HepG2 (cell line): ENCODE results near the gene CAVIN1. TPM values are rescaled to one million over a fixed set of nuclear protein-coding genes. Genes with fewer than 3 reads are reported as not detected.

ENCODE experiments used
- BCLAF1 ChIP-seq: fragments of 450-650 bp; IDR thresholded peaks from 2 replicates; pipeline ENCODE4 v1.6.1; 2017; ENCODE audit warnings: mild to moderate bottlenecking
- BORCS8-MEF2B ChIP-seq: sonication (generic); formaldehyde crosslinking; IDR thresholded peaks from 2 replicates; pipeline ENCODE4 v1.8.0; 2022; ENCODE audit warnings: mild to moderate bottlenecking, missing genetic modification reagents
- ETV6 ChIP-seq: sonication (generic); formaldehyde crosslinking; conservative IDR thresholded peaks from 2 replicates; pipeline ENCODE4 v1.4.0; 2020; ENCODE audit warnings: missing genetic modification reagents
- FOXK1 ChIP-seq: sonication (generic); formaldehyde crosslinking; IDR thresholded peaks from 2 replicates; pipeline ENCODE4 v1.4.0; 2020; ENCODE audit warnings: low read depth, missing genetic modification reagents, borderline replicate concordance
- HBP1 ChIP-seq: IDR thresholded peaks from 2 replicates; pipeline ENCODE4 v1.6.1; 2016; ENCODE audit warnings: low read depth, control low read depth
- HINFP ChIP-seq: sonication (generic); formaldehyde crosslinking; IDR thresholded peaks from 2 replicates; pipeline ENCODE4 v1.4.0; 2020; ENCODE audit warnings: low read depth, mild to moderate bottlenecking, missing genetic modification reagents
- KLF12 ChIP-seq: sonication (generic); formaldehyde crosslinking; IDR thresholded peaks from 2 replicates; pipeline ENCODE4 v1.4.0; 2020; ENCODE audit warnings: missing genetic modification reagents, borderline replicate concordance
- KLF15 ChIP-seq: sonication (generic); formaldehyde crosslinking; IDR thresholded peaks from 2 replicates; pipeline ENCODE4 v1.8.1; 2023; ENCODE audit warnings: borderline replicate concordance, mild to moderate bottlenecking, inconsistent platforms, missing genetic modification reagents, mixed read lengths
- MATR3 ChIP-seq: sonication (generic); formaldehyde crosslinking; IDR thresholded peaks from 2 replicates; pipeline ENCODE4 v1.4.0; 2020; ENCODE audit warnings: missing genetic modification reagents
- MYNN ChIP-seq: sonication (generic); formaldehyde crosslinking; IDR thresholded peaks from 2 replicates; pipeline ENCODE4 v1.4.0; 2020; ENCODE audit warnings: mild to moderate bottlenecking, low read depth, missing genetic modification reagents
- NFE2L2 ChIP-seq: fragments of 150-350 bp; IDR thresholded peaks from 2 replicates; pipeline ENCODE4 v1.6.1; 2014; ENCODE audit warnings: low read length
- PHF20 ChIP-seq: sonication (generic); formaldehyde crosslinking; IDR thresholded peaks from 2 replicates; pipeline ENCODE4 v1.5.0; 2020; ENCODE audit warnings: mild to moderate bottlenecking, missing genetic modification reagents
- RAD51 ChIP-seq: fragments of 450-650 bp; IDR thresholded peaks from 2 replicates; pipeline ENCODE4 v1.6.1; 2016; ENCODE audit warnings: borderline replicate concordance
- RBM22 ChIP-seq: fragments of 200-400 bp; formaldehyde crosslinking; optimal IDR thresholded peaks from 2 replicates; pipeline ENCODE3; 2017; ENCODE audit warnings: mild to moderate bottlenecking, low read length, moderate library complexity
- SAFB2 ChIP-seq: sonication (generic); formaldehyde crosslinking; IDR thresholded peaks from 2 replicates; pipeline ENCODE4 v1.5.1; 2020; ENCODE audit warnings: missing genetic modification reagents, low read depth, mild to moderate bottlenecking, borderline replicate concordance
- SMAD9 ChIP-seq: sonication (generic); formaldehyde crosslinking; IDR thresholded peaks from 2 replicates; pipeline ENCODE4 v1.5.1; 2020; ENCODE audit warnings: mild to moderate bottlenecking, missing genetic modification reagents
- SRF ChIP-seq: IDR thresholded peaks from 2 replicates; pipeline ENCODE4 v1.6.1; 2011; ENCODE audit warnings: mild to moderate bottlenecking, low read depth, low read length, moderate library complexity
- STAG1 ChIP-seq: sonication (generic); formaldehyde crosslinking; IDR thresholded peaks from 2 replicates; pipeline ENCODE4 v1.4.0; 2020; ENCODE audit warnings: missing genetic modification reagents
- SYNCRIP ChIP-seq: fragments of 200-400 bp; formaldehyde crosslinking; IDR thresholded peaks from 2 replicates; pipeline ENCODE4 v1.6.1; 2018; ENCODE audit warnings: mild to moderate bottlenecking, low read depth, low read length; ENCODE audit not compliant: insufficient read depth
- ZNF431 ChIP-seq: sonication (generic); formaldehyde crosslinking; IDR thresholded peaks from 2 replicates; pipeline ENCODE4 v1.9.0; 2022; ENCODE audit warnings: missing genetic modification reagents, low read depth, mild to moderate bottlenecking, borderline replicate concordance
- ZNF512 ChIP-seq: sonication (generic); formaldehyde crosslinking; IDR thresholded peaks from 2 replicates; pipeline ENCODE4 v1.4.0; 2020; ENCODE audit warnings: mild to moderate bottlenecking, missing genetic modification reagents
- ZNF746 ChIP-seq: sonication (generic); formaldehyde crosslinking; IDR thresholded peaks from 2 replicates; pipeline ENCODE4 v1.8.0; 2022; ENCODE audit warnings: mild to moderate bottlenecking, missing genetic modification reagents
- ZZZ3 ChIP-seq: sonication (generic); formaldehyde crosslinking; IDR thresholded peaks from 2 replicates; pipeline ENCODE4 v1.4.0; 2020; ENCODE audit warnings: missing genetic modification reagents, mild to moderate bottlenecking, borderline replicate concordance
- polyA plus RNA-seq, 8 experiments: library from polyadenylated mRNA; depleted of rRNA in 3 of 8; stranded (reverse) in 7 of 8; unstranded in 1 of 8; fragments of >200 nt; fragmentation: Illumina TruSeq in 4 of 8; extraction: Trizol in 4 of 8; gene quantifications; 2 replicates each; pipeline versions ENCODE4 v1.2.1 to v1.2.3, GENCODE V29; 2011 to 2016; ENCODE audit warnings: low read depth in 4 of 8, missing spikeins in 1 of 8, mixed read lengths in 1 of 8; ENCODE audit not compliant: insufficient read depth in 1 of 8
- total RNA-seq, 5 experiments: library from RNA; depleted of rRNA; stranded (reverse); fragments of >200 nt; fragmentation: Illumina TruSeq; extraction: Trizol; gene quantifications; 2 replicates each; pipeline ENCODE4 v1.2.3, GENCODE V29; 2016; ENCODE audit warnings: low read depth in 1 of 5

The CAVIN1 gene
- total and polyA plus RNA-seq, 2 of the 13 experiments (the other 11 are each of a cell fraction or from before 2014, with no cell fraction given): 15.9 to 25.5 TPM

- no peak for TF ChIP-seq NFE2L2
- TF ChIP-seq BCLAF1: no peak
- peak; percentile 97 for TF ChIP-seq ZNF746 (CRISPR knock-in tag)
- TF ChIP-seq MYNN (CRISPR knock-in tag): peak; percentile 97; the same call in 1 of the 2 replicates
- TF ChIP-seq SMAD9 (CRISPR knock-in tag): peak; percentile 98
- TF ChIP-seq HBP1 (CRISPR knock-in tag): peak; percentile 98
- peak; percentile 96 for TF ChIP-seq ETV6
- peak; percentile 94; the same call in 1 of the 2 replicates for TF ChIP-seq KLF15
- peak; percentile 84; the same call in 1 of the 2 replicates for TF ChIP-seq ZZZ3 (CRISPR knock-in tag)
- peak; percentile 98; the same call in 1 of the 2 replicates for TF ChIP-seq FOXK1 (CRISPR knock-in tag)
- no peak; the same call in 1 of the 2 replicates for TF ChIP-seq STAG1 (CRISPR knock-in tag)
- TF ChIP-seq SRF: 0 out of 2 replicates have a peak, but pooled peaks have one; percentile 75
- TF ChIP-seq RAD51: peak; percentile 70; the same call in 1 of the 2 replicates
- TF ChIP-seq SAFB2 (CRISPR knock-in tag): peak; percentile 97; the same call in 1 of the 2 replicates
- TF ChIP-seq ZNF512 (CRISPR knock-in tag): no peak
- no peak for TF ChIP-seq MATR3 (CRISPR knock-in tag)
- peak; percentile 84 for TF ChIP-seq PHF20
- no peak; the same call in 1 of the 2 replicates for TF ChIP-seq KLF12 (CRISPR knock-in tag)
- TF ChIP-seq ZNF431: peak; percentile 95; the same call in 1 of the 2 replicates
- no peak for TF ChIP-seq SYNCRIP
- TF ChIP-seq RBM22: peak; percentile 80
- peak; percentile 99 for TF ChIP-seq BORCS8-MEF2B (CRISPR knock-in tag)
- peak; percentile 94 for TF ChIP-seq HINFP
Observed at GRCh38 chr17:42388381-42389134, 34.5 kb downstream of the CAVIN1 start, which contains the start of gene STAT3 (continued).
